HEK293 (cell line): Measurements from ENCODE around the gene ZNF574.
A peak's percentile ranks its signal among the peaks of the same experiment; 100 is the strongest.

ENCODE experiments used
- BCL6B ChIP-seq: fragments of 450-650 bp; formaldehyde crosslinking; IDR thresholded peaks from 2 replicates; pipeline ENCODE4 v1.5.1; 2017; ENCODE audit warnings: missing biosample characterization, missing genetic modification characterization
- ELK4 ChIP-seq: IDR thresholded peaks from 2 replicates; pipeline ENCODE4 v1.6.1; 2011; ENCODE audit warnings: mild to moderate bottlenecking, low read depth, low read length, borderline replicate concordance
- GFI1B ChIP-seq: fragments of 450-650 bp; formaldehyde crosslinking; IDR thresholded peaks from 2 replicates; pipeline ENCODE4 v1.5.1; 2016; ENCODE audit warnings: missing biosample characterization, missing genetic modification characterization
- GLIS1 ChIP-seq: fragments of 450-650 bp; formaldehyde crosslinking; IDR thresholded peaks from 2 replicates; pipeline ENCODE4 v1.5.1; 2016; ENCODE audit warnings: missing biosample characterization, missing genetic modification characterization
- HIC1 ChIP-seq: fragments of 450-650 bp; formaldehyde crosslinking; IDR thresholded peaks from 2 replicates; pipeline ENCODE4 v1.5.1; 2016; ENCODE audit warnings: missing biosample characterization, missing genetic modification characterization
- INSM2 ChIP-seq: fragments of 450-650 bp; formaldehyde crosslinking; IDR thresholded peaks from 2 replicates; pipeline ENCODE4 v1.5.1; 2016; ENCODE audit warnings: missing biosample characterization, missing genetic modification characterization
- KLF9 ChIP-seq: fragments of 450-650 bp; formaldehyde crosslinking; IDR thresholded peaks from 2 replicates; pipeline ENCODE4 v1.5.1; 2016; ENCODE audit warnings: missing biosample characterization, missing genetic modification characterization, low read depth
- MEIS1 ChIP-seq: sonication (generic); formaldehyde crosslinking; IDR thresholded peaks from 2 replicates; pipeline ENCODE4 v1.8.1; 2022; ENCODE audit warnings: missing genetic modification reagents, mild to moderate bottlenecking, borderline replicate concordance
- OSR2 ChIP-seq: fragments of 450-650 bp; formaldehyde crosslinking; IDR thresholded peaks from 2 replicates; pipeline ENCODE4 v1.5.1; 2016; ENCODE audit warnings: missing biosample characterization, missing genetic modification characterization
- PATZ1 ChIP-seq: fragments of 450-650 bp; formaldehyde crosslinking; IDR thresholded peaks from 2 replicates; pipeline ENCODE4 v1.5.1; 2016; ENCODE audit warnings: missing biosample characterization, missing genetic modification characterization
- SCRT2 ChIP-seq: fragments of 450-650 bp; formaldehyde crosslinking; IDR thresholded peaks from 2 replicates; pipeline ENCODE4 v1.5.1; 2016; ENCODE audit warnings: missing biosample characterization, missing genetic modification characterization
- YY2 ChIP-seq: fragments of 450-650 bp; formaldehyde crosslinking; IDR thresholded peaks from 2 replicates; pipeline ENCODE4 v1.5.1; 2016; ENCODE audit warnings: missing biosample characterization, missing genetic modification characterization
- ZNF146 ChIP-seq: fragments of 450-650 bp; formaldehyde crosslinking; IDR thresholded peaks from 2 replicates; pipeline ENCODE4 v1.5.1; 2016; ENCODE audit warnings: missing biosample characterization, missing genetic modification characterization
- ZNF169 ChIP-seq: fragments of 450-650 bp; formaldehyde crosslinking; IDR thresholded peaks from 2 replicates; pipeline ENCODE4 v1.5.1; 2016; ENCODE audit warnings: missing biosample characterization, missing genetic modification characterization
- ZNF175 ChIP-seq: fragments of 450-650 bp; formaldehyde crosslinking; IDR thresholded peaks from 2 replicates; pipeline ENCODE4 v1.5.1; 2016; ENCODE audit warnings: missing biosample characterization, missing genetic modification characterization
- ZNF19 ChIP-seq: fragments of 450-650 bp; formaldehyde crosslinking; IDR thresholded peaks from 2 replicates; pipeline ENCODE4; 2016; ENCODE audit warnings: missing biosample characterization, missing genetic modification characterization, low read depth
- ZNF394 ChIP-seq: fragments of 450-650 bp; formaldehyde crosslinking; IDR thresholded peaks from 2 replicates; pipeline ENCODE4 v1.5.1; 2016; ENCODE audit warnings: missing biosample characterization, missing genetic modification characterization, mild to moderate bottlenecking, moderate library complexity, borderline replicate concordance
- ZNF404 ChIP-seq: fragments of 450-650 bp; formaldehyde crosslinking; IDR thresholded peaks from 2 replicates; pipeline ENCODE4 v1.5.1; 2017; ENCODE audit warnings: missing biosample characterization, missing genetic modification characterization
- ZNF48 ChIP-seq: fragments of 450-650 bp; formaldehyde crosslinking; IDR thresholded peaks from 2 replicates; pipeline ENCODE4 v1.5.1; 2016; ENCODE audit warnings: missing biosample characterization, missing genetic modification characterization
- ZNF513 ChIP-seq: fragments of 450-650 bp; IDR thresholded peaks from 2 replicates; pipeline ENCODE4 v1.5.1; 2018; ENCODE audit warnings: missing biosample characterization, missing genetic modification characterization
- ZNF544 ChIP-seq: fragments of 450-650 bp; formaldehyde crosslinking; IDR thresholded peaks from 2 replicates; pipeline ENCODE4 v1.5.0; 2017; ENCODE audit warnings: missing biosample characterization, missing genetic modification characterization
- ZNF585B ChIP-seq: fragments of 450-650 bp; formaldehyde crosslinking; IDR thresholded peaks from 2 replicates; pipeline ENCODE4 v1.5.1; 2016; ENCODE audit warnings: missing biosample characterization, missing genetic modification characterization
- ZNF654 ChIP-seq: fragments of 450-650 bp; formaldehyde crosslinking; IDR thresholded peaks from 2 replicates; pipeline ENCODE4 v1.5.1; 2016; ENCODE audit warnings: low read depth, missing biosample characterization, missing genetic modification characterization
- ZNF670 ChIP-seq: fragments of 450-650 bp; formaldehyde crosslinking; IDR thresholded peaks from 2 replicates; pipeline ENCODE4 v1.5.1; 2016; ENCODE audit warnings: missing biosample characterization, missing genetic modification characterization, low read depth
- ZNF677 ChIP-seq: fragments of 450-650 bp; IDR thresholded peaks from 2 replicates; pipeline ENCODE4 v1.5.0; 2018; ENCODE audit warnings: missing biosample characterization, mild to moderate bottlenecking, missing genetic modification characterization, moderate library complexity
- ZNF837 ChIP-seq: fragments of 450-650 bp; formaldehyde crosslinking; IDR thresholded peaks from 2 replicates; pipeline ENCODE4 v1.5.1; 2016; ENCODE audit warnings: missing biosample characterization, missing genetic modification characterization
- ZSCAN30 ChIP-seq: fragments of 450-650 bp; IDR thresholded peaks from 2 replicates; pipeline ENCODE4 v1.5.1; 2018; ENCODE audit warnings: missing biosample characterization, mild to moderate bottlenecking, missing genetic modification characterization, moderate library complexity
- ZXDB ChIP-seq: fragments of 450-650 bp; formaldehyde crosslinking; IDR thresholded peaks from 2 replicates; pipeline ENCODE4 v1.5.1; 2016; ENCODE audit warnings: missing biosample characterization, missing genetic modification characterization
- TF ChIP-seq, protein P1 (sequence below): fragments of 450-650 bp; formaldehyde crosslinking; IDR thresholded peaks from 2 replicates; pipeline ENCODE4 v1.5.1; 2016; ENCODE audit warnings: missing biosample characterization, missing genetic modification characterization

Gene ZNF574

DNA sequence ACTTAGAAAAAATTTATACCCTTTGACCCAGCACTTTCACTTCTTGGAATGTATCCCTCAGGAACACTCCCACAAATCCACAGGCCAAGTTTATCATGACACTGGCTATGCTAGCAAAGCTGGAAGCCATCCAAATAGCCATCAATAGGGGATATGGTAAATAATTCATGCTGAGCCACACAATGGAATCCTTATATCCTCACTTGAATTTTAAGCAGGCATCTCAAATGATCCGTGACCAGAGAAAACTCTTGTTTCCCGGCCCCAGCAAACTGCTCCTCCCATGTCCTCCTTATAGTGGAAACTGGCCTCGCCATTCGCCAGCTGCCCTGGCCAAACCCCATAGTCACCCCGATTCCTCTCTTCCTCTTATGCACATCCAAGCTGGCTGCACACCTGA, 43.5 kb upstream of the ZNF574 start (continued):
- TF ChIP-seq MEIS1 (CRISPR knock-in tag) (no peak), ZNF585B (tag by site-specific recombination) (no peak), ZNF654 (tag by site-specific recombination) (no peak), ZNF19 (tag by site-specific recombination) (0 out of 2 replicates have a peak, but pooled peaks have one; percentile 63), ZNF394 (tag by site-specific recombination) (peak; percentile 16; the same call in 1 of the 2 replicates), SCRT2 (tag by site-specific recombination) (no peak), ZXDB (peak; percentile 89), ZNF146 (tag by site-specific recombination) (no peak), GLIS1 (tag by site-specific recombination) (peak; percentile 98), HIC1 (no peak), ZNF169 (tag by site-specific recombination) (no peak), KLF9 (tag by site-specific recombination) (peak; percentile 59; the same call in 1 of the 2 replicates), ZNF670 (tag by site-specific recombination) (no peak), ZNF175 (tag by site-specific recombination) (no peak), INSM2 (tag by site-specific recombination) (peak; percentile 87), PATZ1 (tag by site-specific recombination) (peak; percentile 91), ZNF513 (tag by site-specific recombination) (peak; percentile 50; the same call in 1 of the 2 replicates), OSR2 (tag by site-specific recombination) (peak; percentile 98), ZNF48 (tag by site-specific recombination) (no peak), GFI1B (peak; percentile 88; the same call in 1 of the 2 replicates), ZNF544 (tag by site-specific recombination) (no peak), ZSCAN30 (tag by site-specific recombination) (peak; percentile 95), ELK4 (no peak), ZNF677 (tag by site-specific recombination) (no peak), ZNF404 (tag by site-specific recombination) (no peak), YY2 (tag by site-specific recombination) (peak; percentile 70; the same call in 1 of the 2 replicates), BCL6B (tag by site-specific recombination) (peak; percentile 58), ZNF837 (tag by site-specific recombination) (no peak)
- TF ChIP-seq, protein P1, sequence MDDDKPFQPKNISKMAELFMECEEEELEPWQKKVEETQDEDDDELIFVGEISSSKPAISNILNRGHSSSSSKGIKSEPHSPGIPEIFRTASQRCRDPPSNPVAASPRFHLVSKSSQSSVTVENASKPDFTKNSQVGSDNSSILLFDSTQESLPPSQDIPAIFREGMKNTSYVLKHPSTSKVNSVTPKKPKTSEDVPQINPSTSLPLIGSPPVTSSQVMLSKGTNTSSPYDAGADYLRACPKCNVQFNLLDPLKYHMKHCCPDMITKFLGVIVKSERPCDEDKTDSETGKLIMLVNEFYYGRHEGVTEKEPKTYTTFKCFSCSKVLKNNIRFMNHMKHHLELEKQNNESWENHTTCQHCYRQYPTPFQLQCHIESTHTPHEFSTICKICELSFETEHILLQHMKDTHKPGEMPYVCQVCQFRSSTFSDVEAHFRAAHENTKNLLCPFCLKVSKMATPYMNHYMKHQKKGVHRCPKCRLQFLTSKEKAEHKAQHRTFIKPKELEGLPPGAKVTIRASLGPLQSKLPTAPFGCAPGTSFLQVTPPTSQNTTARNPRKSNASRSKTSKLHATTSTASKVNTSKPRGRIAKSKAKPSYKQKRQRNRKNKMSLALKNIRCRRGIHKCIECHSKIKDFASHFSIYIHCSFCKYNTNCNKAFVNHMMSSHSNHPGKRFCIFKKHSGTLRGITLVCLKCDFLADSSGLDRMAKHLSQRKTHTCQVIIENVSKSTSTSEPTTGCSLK, result no peak
